HEK293 (cell line): ENCODE data around the gene WDR88.

ENCODE experiments used
- GLI4 ChIP-seq: fragments of 450-650 bp; formaldehyde crosslinking; IDR thresholded peaks from 2 replicates; pipeline ENCODE4 v1.5.1; 2016; ENCODE audit warnings: missing biosample characterization, missing genetic modification characterization
- HOXD13 ChIP-seq: sonication (generic); formaldehyde crosslinking; IDR thresholded peaks from 2 replicates; pipeline ENCODE4 v1.8.0; 2022; ENCODE audit warnings: missing genetic modification reagents, borderline replicate concordance
- IKZF3 ChIP-seq: fragments of 450-650 bp; IDR thresholded peaks from 2 replicates; pipeline ENCODE4 v1.5.0; 2018; ENCODE audit warnings: missing biosample characterization, mild to moderate bottlenecking, missing genetic modification characterization, moderate library complexity
- MYNN ChIP-seq: fragments of 450-650 bp; formaldehyde crosslinking; IDR thresholded peaks from 2 replicates; pipeline ENCODE4 v1.5.1; 2016; ENCODE audit warnings: missing biosample characterization, missing genetic modification characterization, borderline replicate concordance
- PRDM10 ChIP-seq: fragments of 450-650 bp; formaldehyde crosslinking; IDR thresholded peaks from 2 replicates; pipeline ENCODE4 v1.5.1; 2016; ENCODE audit warnings: missing biosample characterization, missing genetic modification characterization
- SCRT1 ChIP-seq: fragments of 450-650 bp; formaldehyde crosslinking; IDR thresholded peaks from 2 replicates; pipeline ENCODE4 v1.5.1; 2016; ENCODE audit warnings: missing biosample characterization, missing genetic modification characterization, borderline replicate concordance
- SP2 ChIP-seq: fragments of 450-650 bp; formaldehyde crosslinking; IDR thresholded peaks from 2 replicates; pipeline ENCODE4 v1.5.1; 2016; ENCODE audit warnings: missing biosample characterization, missing genetic modification characterization
- ZBTB1 ChIP-seq: fragments of 450-650 bp; formaldehyde crosslinking; IDR thresholded peaks from 2 replicates; pipeline ENCODE4 v1.5.1; 2016; ENCODE audit warnings: missing biosample characterization, missing genetic modification characterization
- ZFHX2 ChIP-seq: fragments of 450-650 bp; formaldehyde crosslinking; conservative IDR thresholded peaks from 2 replicates; pipeline ENCODE4 v1.5.1; 2016; ENCODE audit warnings: missing biosample characterization, missing genetic modification characterization
- ZNF140 ChIP-seq: fragments of 450-650 bp; formaldehyde crosslinking; IDR thresholded peaks from 2 replicates; pipeline ENCODE4 v1.5.1; 2016; ENCODE audit warnings: missing biosample characterization, missing genetic modification characterization
- ZNF184 ChIP-seq: fragments of 450-650 bp; IDR thresholded peaks from 2 replicates; pipeline ENCODE4 v1.5.1; 2018; ENCODE audit warnings: missing biosample characterization, mild to moderate bottlenecking, missing genetic modification characterization
- ZNF354C ChIP-seq: fragments of 450-650 bp; formaldehyde crosslinking; IDR thresholded peaks from 2 replicates; pipeline ENCODE4 v1.5.1; 2016; ENCODE audit warnings: missing biosample characterization, missing genetic modification characterization, low read depth, borderline replicate concordance
- ZNF501 ChIP-seq: fragments of 450-650 bp; formaldehyde crosslinking; IDR thresholded peaks from 2 replicates; pipeline ENCODE4 v1.5.1; 2016; ENCODE audit warnings: missing biosample characterization, missing genetic modification characterization
- ZNF514 ChIP-seq: fragments of 450-650 bp; formaldehyde crosslinking; IDR thresholded peaks from 2 replicates; pipeline ENCODE4 v1.5.1; 2016; ENCODE audit warnings: missing biosample characterization, missing genetic modification characterization
- ZNF529 ChIP-seq: fragments of 450-650 bp; formaldehyde crosslinking; IDR thresholded peaks from 2 replicates; pipeline ENCODE4 v1.5.1; 2017; ENCODE audit warnings: missing genetic modification characterization, missing biosample characterization; ENCODE audit not compliant: insufficient replicate concordance
- ZNF561 ChIP-seq: fragments of 450-650 bp; IDR thresholded peaks from 2 replicates; pipeline ENCODE4 v1.5.1; 2018; ENCODE audit warnings: missing biosample characterization, missing genetic modification characterization, borderline replicate concordance
- ZNF596 ChIP-seq: fragments of 450-650 bp; IDR thresholded peaks from 2 replicates; pipeline ENCODE4 v1.5.0; 2018; ENCODE audit warnings: missing biosample characterization, mild to moderate bottlenecking, missing genetic modification characterization, moderate library complexity
- ZNF776 ChIP-seq: fragments of 450-650 bp; formaldehyde crosslinking; IDR thresholded peaks from 2 replicates; pipeline ENCODE4 v1.5.0; 2017; ENCODE audit warnings: missing biosample characterization, missing genetic modification characterization, borderline replicate concordance
- TF ChIP-seq, protein P1 (sequence below): fragments of 450-650 bp; formaldehyde crosslinking; IDR thresholded peaks from 2 replicates; pipeline ENCODE4 v1.5.1; 2017; ENCODE audit warnings: missing biosample characterization, missing genetic modification characterization
- TF ChIP-seq, protein P2 (sequence below): fragments of 450-650 bp; formaldehyde crosslinking; IDR thresholded peaks from 2 replicates; pipeline ENCODE4 v1.5.1; 2016; ENCODE audit warnings: missing biosample characterization, missing genetic modification characterization
- TF ChIP-seq, protein P3 (sequence below): fragments of 450-650 bp; formaldehyde crosslinking; IDR thresholded peaks from 2 replicates; pipeline ENCODE4 v1.5.1; 2016; ENCODE audit warnings: missing biosample characterization, missing genetic modification characterization, borderline replicate concordance
- TF ChIP-seq, protein P4 (sequence below): fragments of 450-650 bp; formaldehyde crosslinking; IDR thresholded peaks from 2 replicates; pipeline ENCODE4 v1.5.1; 2016; ENCODE audit warnings: missing biosample characterization, missing genetic modification characterization

Gene WDR88

GRCh38 chr19:33177417-33177979 is 45.6 kb downstream of the WDR88 start (continued):
- TF ChIP-seq, protein P1, sequence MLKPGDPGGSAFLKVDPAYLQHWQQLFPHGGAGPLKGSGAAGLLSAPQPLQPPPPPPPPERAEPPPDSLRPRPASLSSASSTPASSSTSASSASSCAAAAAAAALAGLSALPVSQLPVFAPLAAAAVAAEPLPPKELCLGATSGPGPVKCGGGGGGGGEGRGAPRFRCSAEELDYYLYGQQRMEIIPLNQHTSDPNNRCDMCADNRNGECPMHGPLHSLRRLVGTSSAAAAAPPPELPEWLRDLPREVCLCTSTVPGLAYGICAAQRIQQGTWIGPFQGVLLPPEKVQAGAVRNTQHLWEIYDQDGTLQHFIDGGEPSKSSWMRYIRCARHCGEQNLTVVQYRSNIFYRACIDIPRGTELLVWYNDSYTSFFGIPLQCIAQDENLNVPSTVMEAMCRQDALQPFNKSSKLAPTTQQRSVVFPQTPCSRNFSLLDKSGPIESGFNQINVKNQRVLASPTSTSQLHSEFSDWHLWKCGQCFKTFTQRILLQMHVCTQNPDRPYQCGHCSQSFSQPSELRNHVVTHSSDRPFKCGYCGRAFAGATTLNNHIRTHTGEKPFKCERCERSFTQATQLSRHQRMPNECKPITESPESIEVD (tag by site-specific recombination), result no peak
- peak; percentile 76 for TF ChIP-seq PRDM10 (tag by site-specific recombination)
- no peak; the same call in 1 of the 2 replicates for TF ChIP-seq ZNF776
- TF ChIP-seq ZNF501 (tag by site-specific recombination), result peak; percentile 88
- TF ChIP-seq ZNF140 (tag by site-specific recombination), result no peak
- TF ChIP-seq ZNF529 (tag by site-specific recombination), result no peak
- no peak for TF ChIP-seq HOXD13 (CRISPR knock-in tag)
- no peak; the same call in 1 of the 2 replicates for TF ChIP-seq ZBTB1 (tag by site-specific recombination)
- peak; percentile 58; the same call in 1 of the 2 replicates for TF ChIP-seq GLI4
- no peak for TF ChIP-seq IKZF3
- TF ChIP-seq ZNF514, result no peak
- TF ChIP-seq, protein P2, sequence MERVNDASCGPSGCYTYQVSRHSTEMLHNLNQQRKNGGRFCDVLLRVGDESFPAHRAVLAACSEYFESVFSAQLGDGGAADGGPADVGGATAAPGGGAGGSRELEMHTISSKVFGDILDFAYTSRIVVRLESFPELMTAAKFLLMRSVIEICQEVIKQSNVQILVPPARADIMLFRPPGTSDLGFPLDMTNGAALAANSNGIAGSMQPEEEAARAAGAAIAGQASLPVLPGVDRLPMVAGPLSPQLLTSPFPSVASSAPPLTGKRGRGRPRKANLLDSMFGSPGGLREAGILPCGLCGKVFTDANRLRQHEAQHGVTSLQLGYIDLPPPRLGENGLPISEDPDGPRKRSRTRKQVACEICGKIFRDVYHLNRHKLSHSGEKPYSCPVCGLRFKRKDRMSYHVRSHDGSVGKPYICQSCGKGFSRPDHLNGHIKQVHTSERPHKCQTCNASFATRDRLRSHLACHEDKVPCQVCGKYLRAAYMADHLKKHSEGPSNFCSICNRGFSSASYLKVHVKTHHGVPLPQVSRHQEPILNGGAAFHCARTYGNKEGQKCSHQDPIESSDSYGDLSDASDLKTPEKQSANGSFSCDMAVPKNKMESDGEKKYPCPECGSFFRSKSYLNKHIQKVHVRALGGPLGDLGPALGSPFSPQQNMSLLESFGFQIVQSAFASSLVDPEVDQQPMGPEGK (tag by site-specific recombination), result peak; percentile 36; the same call in 1 of the 2 replicates
- TF ChIP-seq ZNF596 (tag by site-specific recombination), result no peak
- no peak for TF ChIP-seq ZNF561 (tag by site-specific recombination)
- TF ChIP-seq SCRT1, result no peak
- no peak for TF ChIP-seq ZNF354C
- TF ChIP-seq, protein P3, sequence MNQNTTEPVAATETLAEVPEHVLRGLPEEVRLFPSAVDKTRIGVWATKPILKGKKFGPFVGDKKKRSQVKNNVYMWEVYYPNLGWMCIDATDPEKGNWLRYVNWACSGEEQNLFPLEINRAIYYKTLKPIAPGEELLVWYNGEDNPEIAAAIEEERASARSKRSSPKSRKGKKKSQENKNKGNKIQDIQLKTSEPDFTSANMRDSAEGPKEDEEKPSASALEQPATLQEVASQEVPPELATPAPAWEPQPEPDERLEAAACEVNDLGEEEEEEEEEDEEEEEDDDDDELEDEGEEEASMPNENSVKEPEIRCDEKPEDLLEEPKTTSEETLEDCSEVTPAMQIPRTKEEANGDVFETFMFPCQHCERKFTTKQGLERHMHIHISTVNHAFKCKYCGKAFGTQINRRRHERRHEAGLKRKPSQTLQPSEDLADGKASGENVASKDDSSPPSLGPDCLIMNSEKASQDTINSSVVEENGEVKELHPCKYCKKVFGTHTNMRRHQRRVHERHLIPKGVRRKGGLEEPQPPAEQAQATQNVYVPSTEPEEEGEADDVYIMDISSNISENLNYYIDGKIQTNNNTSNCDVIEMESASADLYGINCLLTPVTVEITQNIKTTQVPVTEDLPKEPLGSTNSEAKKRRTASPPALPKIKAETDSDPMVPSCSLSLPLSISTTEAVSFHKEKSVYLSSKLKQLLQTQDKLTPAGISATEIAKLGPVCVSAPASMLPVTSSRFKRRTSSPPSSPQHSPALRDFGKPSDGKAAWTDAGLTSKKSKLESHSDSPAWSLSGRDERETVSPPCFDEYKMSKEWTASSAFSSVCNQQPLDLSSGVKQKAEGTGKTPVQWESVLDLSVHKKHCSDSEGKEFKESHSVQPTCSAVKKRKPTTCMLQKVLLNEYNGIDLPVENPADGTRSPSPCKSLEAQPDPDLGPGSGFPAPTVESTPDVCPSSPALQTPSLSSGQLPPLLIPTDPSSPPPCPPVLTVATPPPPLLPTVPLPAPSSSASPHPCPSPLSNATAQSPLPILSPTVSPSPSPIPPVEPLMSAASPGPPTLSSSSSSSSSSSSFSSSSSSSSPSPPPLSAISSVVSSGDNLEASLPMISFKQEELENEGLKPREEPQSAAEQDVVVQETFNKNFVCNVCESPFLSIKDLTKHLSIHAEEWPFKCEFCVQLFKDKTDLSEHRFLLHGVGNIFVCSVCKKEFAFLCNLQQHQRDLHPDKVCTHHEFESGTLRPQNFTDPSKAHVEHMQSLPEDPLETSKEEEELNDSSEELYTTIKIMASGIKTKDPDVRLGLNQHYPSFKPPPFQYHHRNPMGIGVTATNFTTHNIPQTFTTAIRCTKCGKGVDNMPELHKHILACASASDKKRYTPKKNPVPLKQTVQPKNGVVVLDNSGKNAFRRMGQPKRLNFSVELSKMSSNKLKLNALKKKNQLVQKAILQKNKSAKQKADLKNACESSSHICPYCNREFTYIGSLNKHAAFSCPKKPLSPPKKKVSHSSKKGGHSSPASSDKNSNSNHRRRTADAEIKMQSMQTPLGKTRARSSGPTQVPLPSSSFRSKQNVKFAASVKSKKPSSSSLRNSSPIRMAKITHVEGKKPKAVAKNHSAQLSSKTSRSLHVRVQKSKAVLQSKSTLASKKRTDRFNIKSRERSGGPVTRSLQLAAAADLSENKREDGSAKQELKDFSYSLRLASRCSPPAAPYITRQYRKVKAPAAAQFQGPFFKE (tag by site-specific recombination), result no peak
- 0 out of 2 replicates have a peak, but pooled peaks have one; percentile 75 for TF ChIP-seq MYNN (tag by site-specific recombination)
- TF ChIP-seq SP2 (tag by site-specific recombination), result no peak
- TF ChIP-seq, protein P4, sequence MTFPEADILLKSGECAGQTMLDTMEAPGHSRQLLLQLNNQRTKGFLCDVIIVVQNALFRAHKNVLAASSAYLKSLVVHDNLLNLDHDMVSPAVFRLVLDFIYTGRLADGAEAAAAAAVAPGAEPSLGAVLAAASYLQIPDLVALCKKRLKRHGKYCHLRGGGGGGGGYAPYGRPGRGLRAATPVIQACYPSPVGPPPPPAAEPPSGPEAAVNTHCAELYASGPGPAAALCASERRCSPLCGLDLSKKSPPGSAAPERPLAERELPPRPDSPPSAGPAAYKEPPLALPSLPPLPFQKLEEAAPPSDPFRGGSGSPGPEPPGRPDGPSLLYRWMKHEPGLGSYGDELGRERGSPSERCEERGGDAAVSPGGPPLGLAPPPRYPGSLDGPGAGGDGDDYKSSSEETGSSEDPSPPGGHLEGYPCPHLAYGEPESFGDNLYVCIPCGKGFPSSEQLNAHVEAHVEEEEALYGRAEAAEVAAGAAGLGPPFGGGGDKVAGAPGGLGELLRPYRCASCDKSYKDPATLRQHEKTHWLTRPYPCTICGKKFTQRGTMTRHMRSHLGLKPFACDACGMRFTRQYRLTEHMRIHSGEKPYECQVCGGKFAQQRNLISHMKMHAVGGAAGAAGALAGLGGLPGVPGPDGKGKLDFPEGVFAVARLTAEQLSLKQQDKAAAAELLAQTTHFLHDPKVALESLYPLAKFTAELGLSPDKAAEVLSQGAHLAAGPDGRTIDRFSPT (tag by site-specific recombination), result 0 out of 2 replicates have a peak, but pooled peaks have one; percentile 74
- TF ChIP-seq ZNF184 (tag by site-specific recombination), result no peak
- peak; percentile 100 for TF ChIP-seq ZFHX2 (tag by site-specific recombination)
